HEK293T (cell line): ENCODE measurements around the gene GFPT2.
A peak's percentile ranks its signal among the peaks of the same experiment; 100 is the strongest.

ENCODE experiments used
- CTCF ChIA-PET: fragments of 350-600 bp; formaldehyde crosslinking; extraction: SDS; loops from one replicate; lab custom pipeline; 2021; ENCODE audit warnings: antibody characterized with exemption, inconsistent platforms; lab: Yijun Ruan, JAX
- POLR2A ChIA-PET: fragments of 350-600 bp; formaldehyde crosslinking; extraction: SDS; loops from one replicate; lab custom pipeline; 2020; ENCODE audit warnings: antibody characterized with exemption, inconsistent platforms; lab: Yijun Ruan, JAX
- DNase-seq: peaks from one replicate; pipeline ENCODE4 v3.0.0; 2012; ENCODE audit warnings: mixed read lengths; ENCODE audit errors: extremely low spot score
- ARNT ChIP-seq: fragments of 450-650 bp; IDR thresholded peaks from 2 replicates; pipeline ENCODE4 v1.6.1; 2017; ENCODE audit warnings: mild to moderate bottlenecking
- CTBP1 ChIP-seq: fragments of 450-650 bp; IDR thresholded peaks from 2 replicates; pipeline ENCODE4 v1.6.1; 2016; ENCODE audit warnings: borderline replicate concordance
- ELF4 ChIP-seq: fragments of 450-650 bp; IDR thresholded peaks from 2 replicates; pipeline ENCODE4 v1.6.1; 2017; ENCODE audit warnings: antibody characterized with exemption
- FOXK2 ChIP-seq: fragments of 450-650 bp; IDR thresholded peaks from 2 replicates; pipeline ENCODE4 v1.6.1; 2016; ENCODE audit warnings: mild to moderate bottlenecking
- FOXM1 ChIP-seq: fragments of 450-650 bp; IDR thresholded peaks from 2 replicates; pipeline ENCODE4 v1.6.1; 2017; ENCODE audit warnings: mild to moderate bottlenecking, borderline replicate concordance
- HDGF ChIP-seq: fragments of 450-650 bp; IDR thresholded peaks from 2 replicates; pipeline ENCODE4 v1.6.1; 2017; ENCODE audit warnings: antibody characterized with exemption, borderline replicate concordance
- L3MBTL2 ChIP-seq: fragments of 450-650 bp; conservative IDR thresholded peaks from 2 replicates; pipeline ENCODE4 v1.6.1; 2016; ENCODE audit warnings: mild to moderate bottlenecking
- LEF1 ChIP-seq: fragments of 450-650 bp; IDR thresholded peaks from 2 replicates; pipeline ENCODE4 v1.6.1; 2017; ENCODE audit warnings: mild to moderate bottlenecking, borderline replicate concordance
- PKNOX1 ChIP-seq: fragments of 450-650 bp; IDR thresholded peaks from 2 replicates; pipeline ENCODE4 v1.6.1; 2016
- SP1 ChIP-seq: fragments of 450-650 bp; IDR thresholded peaks from 2 replicates; pipeline ENCODE4 v1.6.1; 2017
- SUZ12 ChIP-seq: fragments of 450-650 bp; IDR thresholded peaks from 2 replicates; pipeline ENCODE4 v1.6.1; 2016; ENCODE audit warnings: mild to moderate bottlenecking
- TARDBP ChIP-seq: fragments of 450-650 bp; IDR thresholded peaks from 2 replicates; pipeline ENCODE4 v1.6.1; 2016

Gene GFPT2

GRCh38 chr5:180253036-180253824, 99.9 kb downstream of the GFPT2 start:
- DNase-seq: peak; percentile 21
- TF ChIP-seq SP1 (no peak), SUZ12 (no peak), ELF4 (no peak), L3MBTL2 (no peak), PKNOX1 (no peak), CTBP1 (no peak), TARDBP (no peak), FOXK2 (no peak), FOXM1 (no peak)
- POLR2A ChIA-PET: no interaction called here
- CTCF ChIA-PET: no interaction called here

- ChIA-PET CTCF (no interaction called here), POLR2A (no interaction called here)
- TF ChIP-seq SUZ12 (no peak), FOXK2 (no peak), PKNOX1 (no peak), HDGF (no peak)
Measured at GRCh38 chr5:180251887-180252286, 101.2 kb downstream of the GFPT2 start.

GRCh38 chr5:180251141-180251540, 102.0 kb downstream of the GFPT2 start:
- CTCF ChIA-PET: no interaction called here
- no peak for DNase-seq
- POLR2A ChIA-PET: no interaction called here
- no peak for TF ChIP-seq ELF4
- no peak for TF ChIP-seq SP1
- no peak for TF ChIP-seq SUZ12
- TF ChIP-seq PKNOX1: no peak
- TF ChIP-seq FOXM1: no peak
- TF ChIP-seq ARNT: no peak
- no peak for TF ChIP-seq LEF1
- no peak for TF ChIP-seq FOXK2

More at GRCh38 chr5:180251887-180252286, 101.2 kb downstream of the GFPT2 start:
- no peak for DNase-seq
